H9 (cell line): ENCODE data around the gene KRTAP10-6. TPM values are rescaled to one million over a fixed set of nuclear protein-coding genes. Genes with fewer than 3 reads are reported as not detected.

Source experiments
- DNase-seq: peaks from one replicate; pipeline ENCODE4 v3.0.0-alpha.2; 2017
- H2AFZ ChIP-seq: one replicate; pipeline ENCODE4 v1.6.1; 2013; ENCODE audit warnings: mild to moderate bottlenecking, low read length, control low read depth, moderate library complexity
- H2AK5ac ChIP-seq: 2 replicates; pipeline ENCODE4 v1.6.1; 2013; ENCODE audit warnings: low read length, control low read depth, mixed read lengths; ENCODE audit not compliant: insufficient read length
- H2BK120ac ChIP-seq: one replicate; pipeline ENCODE4 v1.6.1; 2013; ENCODE audit warnings: low read depth, mild to moderate bottlenecking, low read length, control low read depth, inconsistent platforms; ENCODE audit not compliant: poor library complexity, severe bottlenecking
- H2BK12ac ChIP-seq: 2 replicates; pipeline ENCODE4 v1.6.1; 2013; ENCODE audit warnings: low read length, control low read depth, mixed read lengths, low read depth; ENCODE audit not compliant: insufficient read length
- H2BK15ac ChIP-seq: 2 replicates; pipeline ENCODE4 v1.6.1; 2013; ENCODE audit warnings: low read depth, low read length, control low read depth
- H2BK20ac ChIP-seq: one replicate; pipeline ENCODE4 v1.6.1; 2013; ENCODE audit warnings: low read depth, mild to moderate bottlenecking, low read length, control low read depth, inconsistent platforms; ENCODE audit not compliant: poor library complexity, severe bottlenecking
- H2BK5ac ChIP-seq: 2 replicates; pipeline ENCODE4 v1.6.1; 2013; ENCODE audit warnings: low read length, control low read depth, mixed read lengths; ENCODE audit not compliant: insufficient read length
- H3K14ac ChIP-seq: 2 replicates; pipeline ENCODE4 v1.6.1; 2013; ENCODE audit warnings: low read length, control low read depth; ENCODE audit not compliant: insufficient read depth
- H3K18ac ChIP-seq: 2 replicates; pipeline ENCODE4 v1.6.1; 2013; ENCODE audit warnings: low read depth, mild to moderate bottlenecking, mixed read lengths, low read length, control low read depth; ENCODE audit not compliant: insufficient read length
- H3K23ac ChIP-seq: 2 replicates; pipeline ENCODE4 v1.6.1; 2013; ENCODE audit warnings: low read length, control low read depth, mixed read lengths, low read depth; ENCODE audit not compliant: insufficient read length
- H3K23me2 ChIP-seq: 2 replicates; pipeline ENCODE4 v1.6.1; 2013; ENCODE audit warnings: low read depth, mild to moderate bottlenecking, mixed read lengths, low read length, control low read depth; ENCODE audit not compliant: insufficient read length, poor library complexity, severe bottlenecking
- H3K27ac ChIP-seq: 2 replicates; pipeline ENCODE4 v1.5.1; 2013; ENCODE audit warnings: low read length, control low read depth, mixed read lengths, low read depth; ENCODE audit not compliant: insufficient read length
- H3K27me3 ChIP-seq: 2 replicates; pipeline ENCODE4 v1.6.1; 2013; ENCODE audit warnings: low read length, control low read depth, inconsistent platforms; ENCODE audit not compliant: insufficient read depth
- H3K4ac ChIP-seq: 2 replicates; pipeline ENCODE4 v1.6.1; 2013; ENCODE audit warnings: low read depth, mild to moderate bottlenecking, control low read depth, inconsistent platforms, low read length, moderate library complexity
- H3K4me1 ChIP-seq: 2 replicates; pipeline ENCODE4 v1.6.1; 2013; ENCODE audit warnings: low read length, control low read depth, inconsistent platforms; ENCODE audit not compliant: insufficient read depth
- H3K4me2 ChIP-seq: 2 replicates; pipeline ENCODE4 v1.6.1; 2013; ENCODE audit warnings: low read length, control low read depth, mixed read lengths; ENCODE audit not compliant: insufficient read length, insufficient read depth
- H3K56ac ChIP-seq: 2 replicates; pipeline ENCODE4 v1.6.1; 2013; ENCODE audit warnings: low read depth, mild to moderate bottlenecking, mixed read lengths, low read length, control low read depth; ENCODE audit not compliant: insufficient read length
- H3K79me1 ChIP-seq: 2 replicates; pipeline ENCODE4 v1.6.1; 2013; ENCODE audit warnings: low read depth, mild to moderate bottlenecking, moderate library complexity, low read length, control low read depth, inconsistent platforms; ENCODE audit not compliant: insufficient read depth, poor library complexity, severe bottlenecking
- H3K79me2 ChIP-seq: 2 replicates; pipeline ENCODE4 v1.6.1; 2013; ENCODE audit warnings: low read length, control low read depth, inconsistent platforms; ENCODE audit not compliant: insufficient read depth
- H3K9ac ChIP-seq: 2 replicates; pipeline ENCODE4 v1.6.1; 2013; ENCODE audit warnings: low read length, control low read depth, mixed read lengths; ENCODE audit not compliant: insufficient read length; ENCODE audit errors: extremely low read depth
- H3K9me3 ChIP-seq: one replicate; pipeline ENCODE4 v1.6.1; 2013; ENCODE audit warnings: low read depth, low read length, inconsistent platforms; ENCODE audit not compliant: control insufficient read depth
- H3T11ph ChIP-seq: one replicate; pipeline ENCODE4 v1.6.1; 2013; ENCODE audit warnings: mild to moderate bottlenecking, low read length, control low read depth, inconsistent platforms
- H4K20me1 ChIP-seq: one replicate; pipeline ENCODE4 v1.6.1; 2013; ENCODE audit not compliant: control insufficient read depth, insufficient read length, insufficient read depth
- H4K5ac ChIP-seq: 2 replicates; pipeline ENCODE4 v1.6.1; 2013; ENCODE audit warnings: low read depth, mild to moderate bottlenecking, mixed read lengths, low read length, control low read depth; ENCODE audit not compliant: insufficient read length
- H4K8ac ChIP-seq: replicated peaks from 2 replicates; pipeline ENCODE4 v1.6.1; 2013; ENCODE audit warnings: low read length, control low read depth, mixed read lengths, low read depth; ENCODE audit not compliant: insufficient read length
- H4K91ac ChIP-seq: 2 replicates; pipeline ENCODE4 v1.6.1; 2013; ENCODE audit warnings: low read depth, mild to moderate bottlenecking, moderate library complexity, mixed read lengths, low read length, control low read depth; ENCODE audit not compliant: insufficient read length
- H3K27ac Mint-ChIP-seq, 3 experiments: 2 replicates in 2 of 3; 3 replicates in 1 of 3; pipeline ENCODE4 v1.8.0; 2020 to 2021; ENCODE audit warnings: mixed read lengths in 3 of 3, mild to moderate bottlenecking in 1 of 3, moderate library complexity in 1 of 3
- H3K27me3 Mint-ChIP-seq: 2 replicates; pipeline ENCODE4 v1.8.0; 2021; ENCODE audit warnings: low read depth, mild to moderate bottlenecking, moderate library complexity, mixed read lengths
- H3K36me3 Mint-ChIP-seq, 3 experiments: 2 replicates in 2 of 3; 3 replicates in 1 of 3; pipeline ENCODE4 v1.8.0; 2020 to 2021; ENCODE audit warnings: low read depth in 3 of 3, mixed read lengths in 3 of 3; ENCODE audit not compliant: insufficient read depth in 1 of 3
- H3K4me1 Mint-ChIP-seq, 2 experiments: 2 replicates each; pipeline ENCODE4 v1.8.0; 2020; ENCODE audit warnings: mixed read lengths in 2 of 2
- H3K4me3 Mint-ChIP-seq, 2 experiments: 2 replicates in 1 of 2; 3 replicates in 1 of 2; pipeline ENCODE4 v1.8.0; 2020 to 2021; ENCODE audit warnings: mild to moderate bottlenecking in 2 of 2, mixed read lengths in 2 of 2, moderate library complexity in 1 of 2
- H3K9me3 Mint-ChIP-seq, 2 experiments: 2 replicates in 1 of 2; 3 replicates in 1 of 2; pipeline ENCODE4 v1.8.0; 2020; ENCODE audit warnings: mild to moderate bottlenecking in 2 of 2, mixed read lengths in 2 of 2, moderate library complexity in 1 of 2
- WGBS: extraction: QIAGEN DNeasy Blood & Tissue Kit; methylation state at CpG from one replicate; pipeline ENCODE4 v1.1.7; 2013; ENCODE audit warnings: missing lambda C conversion rate, low lambda C conversion rate, mixed read lengths; ENCODE audit not compliant: insufficient read length; ENCODE audit errors: extremely low coverage; 5-methylcytosine and 5-hydroxymethylcytosine counted together
- total RNA-seq: library from RNA; stranded (reverse); gene quantifications from 2 replicates; pipeline ENCODE4 v1.2.1, GENCODE V29; 2021
- TF ChIP-seq, protein P1 (sequence below): fragments of 200-600 bp; sonication (generic); conservative IDR thresholded peaks from 3 replicates; pipeline ENCODE4 v1.8.0; 2021; ENCODE audit warnings: antibody characterized with exemption, mild to moderate bottlenecking

KRTAP10-6 gene
- total RNA-seq, 1 experiment from 2014 or later, result not detected

DNA sequence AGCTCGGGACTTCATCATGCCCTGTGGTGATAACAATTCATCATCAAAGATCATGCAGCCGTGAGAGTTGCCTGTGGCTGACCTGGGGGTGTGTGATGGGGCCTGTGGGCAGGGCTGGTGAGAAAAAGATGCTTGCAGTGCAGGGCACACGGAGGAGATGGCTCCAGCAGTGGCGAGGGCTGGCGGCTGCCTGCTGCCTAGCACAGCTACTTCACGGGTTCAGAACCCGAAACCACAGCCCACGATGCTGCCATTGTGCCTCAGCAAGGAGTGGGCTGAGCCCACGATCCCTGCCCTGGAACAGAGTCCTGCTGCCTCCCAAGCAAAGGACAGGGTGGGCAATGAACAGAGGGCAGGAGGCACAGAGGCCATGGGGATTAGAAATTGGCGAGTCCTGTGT lies 34.0 kb upstream of the KRTAP10-6 start:
- no peaks in the 10 kb centered on the region for H3K4me1 ChIP-seq
- no peak overlapping the region for H2BK20ac ChIP-seq
- no CpG with 5 or more reads among the region's 10 CpGs for WGBS
- H3K27ac ChIP-seq, result no peak overlapping the region
- H3K79me2 ChIP-seq, result no peaks in the 10 kb centered on the region
- no peak overlapping the region for H2BK5ac ChIP-seq
- H3K56ac ChIP-seq, result no peak overlapping the region
- TF ChIP-seq, protein P1, sequence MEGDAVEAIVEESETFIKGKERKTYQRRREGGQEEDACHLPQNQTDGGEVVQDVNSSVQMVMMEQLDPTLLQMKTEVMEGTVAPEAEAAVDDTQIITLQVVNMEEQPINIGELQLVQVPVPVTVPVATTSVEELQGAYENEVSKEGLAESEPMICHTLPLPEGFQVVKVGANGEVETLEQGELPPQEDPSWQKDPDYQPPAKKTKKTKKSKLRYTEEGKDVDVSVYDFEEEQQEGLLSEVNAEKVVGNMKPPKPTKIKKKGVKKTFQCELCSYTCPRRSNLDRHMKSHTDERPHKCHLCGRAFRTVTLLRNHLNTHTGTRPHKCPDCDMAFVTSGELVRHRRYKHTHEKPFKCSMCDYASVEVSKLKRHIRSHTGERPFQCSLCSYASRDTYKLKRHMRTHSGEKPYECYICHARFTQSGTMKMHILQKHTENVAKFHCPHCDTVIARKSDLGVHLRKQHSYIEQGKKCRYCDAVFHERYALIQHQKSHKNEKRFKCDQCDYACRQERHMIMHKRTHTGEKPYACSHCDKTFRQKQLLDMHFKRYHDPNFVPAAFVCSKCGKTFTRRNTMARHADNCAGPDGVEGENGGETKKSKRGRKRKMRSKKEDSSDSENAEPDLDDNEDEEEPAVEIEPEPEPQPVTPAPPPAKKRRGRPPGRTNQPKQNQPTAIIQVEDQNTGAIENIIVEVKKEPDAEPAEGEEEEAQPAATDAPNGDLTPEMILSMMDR, result no peak
- no peak overlapping the region for H3K4me2 ChIP-seq
- no peak overlapping the region for H4K8ac ChIP-seq
- H4K91ac ChIP-seq, result no peak overlapping the region
- no peak overlapping the region for H3T11ph ChIP-seq
- Mint-ChIP-seq H3K27ac (no peak overlapping the region), H3K36me3 (peaks cover 11 to 28% (median 16%) of the 10 kb centered on the region in 3 experiments; a peak in 6 of 7 replicates), H3K9me3 (peaks cover 36 to 37% of the 10 kb centered on the region in 2 experiments), H3K4me3 (no peak overlapping the region), H3K4me1 (peaks cover 3 to 7% of the 10 kb centered on the region in 2 experiments; a peak in 2 of 4 replicates), H3K27me3 (peaks cover 7% of the 10 kb centered on the region)
- H2BK15ac ChIP-seq, result no peak overlapping the region
- H3K23me2 ChIP-seq, result no peaks in the 10 kb centered on the region
- no peaks in the 10 kb centered on the region for H3K9me3 ChIP-seq
- H3K14ac ChIP-seq, result no peak overlapping the region
- no peak overlapping the region for H2AK5ac ChIP-seq
- no peak overlapping the region for H2BK12ac ChIP-seq
- no peaks in the 10 kb centered on the region for H4K20me1 ChIP-seq
- H3K9ac ChIP-seq, result no peak overlapping the region
- H3K18ac ChIP-seq, result no peak overlapping the region
- DNase-seq, result no peak
- no peak overlapping the region for H3K23ac ChIP-seq
- no peaks in the 10 kb centered on the region for H3K27me3 ChIP-seq
- no peak overlapping the region for H4K5ac ChIP-seq
- H2BK120ac ChIP-seq, result no peak overlapping the region
- H2AFZ ChIP-seq, result no peak overlapping the region
- H3K79me1 ChIP-seq, result no peaks in the 10 kb centered on the region
- H3K4ac ChIP-seq, result no peak overlapping the region
